Activated CD4-positive, alpha-beta T cell treated with anti-CD3 and anti-CD28 coated beads, Interleukin-2, amount 10 ng/mL, durations not matched to agents 7 days and 5 days (primary cell): ENCODE results near the gene TMBIM6. TPM values are rescaled to one million over a fixed set of nuclear protein-coding genes. Genes with fewer than 3 reads are reported as not detected.

ENCODE experiments used
- CTCF ChIA-PET: fragments of 350-600 bp; sonication (Branson Sonifier 250); formaldehyde crosslinking; loops from one replicate; lab custom pipeline; 2021; ENCODE audit warnings: antibody characterized with exemption; lab: Charles Lee
- POLR2A ChIA-PET: fragments of 350-600 bp; sonication (Branson Sonifier 250); formaldehyde crosslinking; loops from one replicate; lab custom pipeline; 2021; ENCODE audit warnings: antibody characterized with exemption; lab: Charles Lee
- DNase-seq: peaks from one replicate; pipeline ENCODE4 v3.0.0-alpha.2; 2020
- H3K27ac Mint-ChIP-seq: one replicate; pipeline ENCODE4 v1.8.0; 2021; ENCODE audit warnings: mild to moderate bottlenecking, moderate library complexity, mixed read lengths
- H3K27me3 Mint-ChIP-seq: one replicate; pipeline ENCODE4 v1.8.0; 2021; ENCODE audit warnings: mixed read lengths
- H3K36me3 Mint-ChIP-seq: one replicate; pipeline ENCODE4 v1.8.0; 2021; ENCODE audit warnings: low read depth, mixed read lengths
- H3K4me1 Mint-ChIP-seq: one replicate; pipeline ENCODE4 v1.8.0; 2021; ENCODE audit warnings: mixed read lengths
- H3K4me3 Mint-ChIP-seq: one replicate; pipeline ENCODE4 v1.8.0; 2021; ENCODE audit warnings: mild to moderate bottlenecking, moderate library complexity, mixed read lengths
- H3K9me3 Mint-ChIP-seq: one replicate; pipeline ENCODE4 v1.8.0; 2021; ENCODE audit warnings: mixed read lengths
- total RNA-seq, 2 experiments: library from RNA; stranded (reverse); gene quantifications; one replicate each; pipeline ENCODE4 v1.2.3, GENCODE V29; 2021

The TMBIM6 gene
- total RNA-seq, 2 experiments from 2014 or later: 426 to 442 TPM

GRCh38 chr12:49803693-49804450, 62.5 kb downstream of the TMBIM6 start:
- no peak for DNase-seq
- Mint-ChIP-seq H3K4me3 (no peak overlapping the region), H3K27ac (no peak overlapping the region), H3K27me3 (no peaks in the 10 kb centered on the region), H3K9me3 (no peaks in the 10 kb centered on the region), H3K4me1 (no peaks in the 10 kb centered on the region), H3K36me3 (no peaks in the 10 kb centered on the region)
- ChIA-PET POLR2A (no interaction called here), CTCF (interaction anchor here (0.6 to 1.3 kb wide), 4 partner anchors 21 to 815 kb away, joined by 3 read pairs; no protein-coding TSS in a partner anchor)

GRCh38 chr12:49804821-49805220, 63.5 kb downstream of the TMBIM6 start:
- no peaks in the 10 kb centered on the region for H3K36me3 Mint-ChIP-seq
- ChIA-PET POLR2A (no interaction called here), CTCF (interaction anchor here (0.6 to 1.4 kb wide), 7 partner anchors 9 to 816 kb away, joined by 3 to 4 read pairs (median 3); partner anchors contain the start of gene TMBIM6)
- H3K27me3 Mint-ChIP-seq: no peaks in the 10 kb centered on the region
- H3K9me3 Mint-ChIP-seq: no peaks in the 10 kb centered on the region
- H3K27ac Mint-ChIP-seq: no peak overlapping the region
- no peaks in the 10 kb centered on the region for H3K4me1 Mint-ChIP-seq
- DNase-seq: no peak
- H3K4me3 Mint-ChIP-seq: no peak overlapping the region

DNA sequence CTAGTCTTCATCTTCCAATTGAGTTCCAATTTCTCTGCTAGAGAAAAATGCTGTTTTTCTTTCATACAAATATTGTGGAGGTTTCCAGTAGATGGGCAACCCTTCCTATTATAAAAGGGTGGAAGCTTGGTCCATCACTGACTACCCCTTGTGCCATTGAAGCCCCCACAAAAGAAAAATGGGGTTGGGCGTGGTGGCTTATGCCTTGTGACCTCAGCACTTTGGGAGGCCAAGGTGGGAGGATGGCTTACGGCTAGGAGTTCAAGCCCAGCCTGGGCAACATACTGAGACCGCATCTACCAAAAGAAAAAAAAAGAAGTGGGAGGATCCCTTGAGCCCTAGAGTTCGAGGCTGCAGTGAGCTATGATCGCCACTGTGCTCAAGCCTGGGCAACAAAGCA, 64.1 kb downstream of the TMBIM6 start:
- ChIA-PET POLR2A (interaction anchor here (0.7 kb wide), 1 partner anchor 24 kb away, joined by 6 read pairs; no protein-coding TSS in a partner anchor), CTCF (interaction anchor here (0.6 to 1.4 kb wide), 4 partner anchors 10 to 219 kb away, joined by 3 to 4 read pairs (median 3); partner anchors contain the start of gene TMBIM6)
- Mint-ChIP-seq H3K4me3 (no peak overlapping the region), H3K4me1 (no peaks in the 10 kb centered on the region), H3K27me3 (no peaks in the 10 kb centered on the region), H3K9me3 (no peaks in the 10 kb centered on the region), H3K27ac (no peak overlapping the region), H3K36me3 (no peaks in the 10 kb centered on the region)
- DNase-seq: no peak

DNA sequence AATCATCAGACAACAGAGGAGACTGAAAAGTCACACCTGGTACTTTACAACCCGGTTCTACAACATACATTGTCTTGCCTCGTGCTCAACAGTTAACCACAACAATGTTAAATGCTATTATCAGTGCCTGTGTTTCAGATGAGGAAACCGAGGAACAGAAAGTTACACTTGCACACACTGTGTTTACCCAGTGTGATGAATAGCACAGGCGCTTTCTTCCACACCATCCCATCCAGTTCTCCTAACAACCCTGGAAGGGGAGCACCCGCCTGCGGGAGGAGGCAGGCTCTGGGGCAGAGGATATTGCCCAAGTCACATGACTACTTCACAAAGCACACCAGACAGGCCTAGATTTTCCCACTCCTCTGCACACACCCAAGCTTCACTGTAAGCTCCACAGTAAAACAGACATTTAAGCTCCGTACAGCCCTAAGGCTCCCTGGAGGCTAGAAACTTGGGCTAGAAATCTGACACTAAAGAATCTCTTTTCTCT, 65.0 kb downstream of the TMBIM6 start:
- ChIA-PET POLR2A (interaction anchor here (0.7 kb wide), 1 partner anchor 23 kb away, joined by 6 read pairs; no protein-coding TSS in a partner anchor), CTCF (interaction anchor here (0.8 kb wide), 1 partner anchor 58 kb away, joined by 4 read pairs; no protein-coding TSS in a partner anchor)
- no peak overlapping the region for H3K27ac Mint-ChIP-seq
- H3K27me3 Mint-ChIP-seq: no peaks in the 10 kb centered on the region
- H3K9me3 Mint-ChIP-seq: no peaks in the 10 kb centered on the region
- H3K36me3 Mint-ChIP-seq: no peaks in the 10 kb centered on the region
- no peaks in the 10 kb centered on the region for H3K4me1 Mint-ChIP-seq
- no peak overlapping the region for H3K4me3 Mint-ChIP-seq
- no peak for DNase-seq

GRCh38 chr12:49806877-49807276, 65.5 kb downstream of the TMBIM6 start:
- H3K4me3 Mint-ChIP-seq: no peak overlapping the region
- ChIA-PET CTCF (interaction anchor here (0.6 to 0.8 kb wide), 2 partner anchors 58 to 227 kb away, joined by 3 to 4 read pairs; no protein-coding TSS in a partner anchor), POLR2A (no interaction called here)
- H3K27ac Mint-ChIP-seq: no peak overlapping the region
- H3K9me3 Mint-ChIP-seq: no peaks in the 10 kb centered on the region
- H3K36me3 Mint-ChIP-seq: no peaks in the 10 kb centered on the region
- peaks cover 2% of the 10 kb centered on the region for H3K4me1 Mint-ChIP-seq
- no peaks in the 10 kb centered on the region for H3K27me3 Mint-ChIP-seq
- no peak for DNase-seq

GRCh38 chr12:49807991-49808580, 66.7 kb downstream of the TMBIM6 start:
- Mint-ChIP-seq H3K4me3 (no peak overlapping the region), H3K9me3 (no peaks in the 10 kb centered on the region), H3K27me3 (no peaks in the 10 kb centered on the region), H3K36me3 (no peaks in the 10 kb centered on the region), H3K27ac (no peak overlapping the region), H3K4me1 (peaks cover 4% of the 10 kb centered on the region)
- POLR2A ChIA-PET: no interaction called here
- DNase-seq: no peak
- CTCF ChIA-PET: interaction anchor here (1.5 to 1.6 kb wide), 2 partner anchors 8 to 37 kb away, joined by 3 to 4 read pairs; no protein-coding TSS in a partner anchor

- no peaks in the 10 kb centered on the region for H3K9me3 Mint-ChIP-seq
- no peak overlapping the region for H3K27ac Mint-ChIP-seq
- DNase-seq: no peak
- no peak overlapping the region for H3K4me3 Mint-ChIP-seq
- CTCF ChIA-PET: interaction anchor here (1.5 to 1.6 kb wide), 2 partner anchors 8 to 38 kb away, joined by 3 to 4 read pairs; no protein-coding TSS in a partner anchor
- no peaks in the 10 kb centered on the region for H3K27me3 Mint-ChIP-seq
- POLR2A ChIA-PET: no interaction called here
- no peaks in the 10 kb centered on the region for H3K36me3 Mint-ChIP-seq
- peaks cover 4% of the 10 kb centered on the region for H3K4me1 Mint-ChIP-seq
Observed at GRCh38 chr12:49808686-49809380, 67.5 kb downstream of the TMBIM6 start.

GRCh38 chr12:49809381-49809905, 68.1 kb downstream of the TMBIM6 start:
- ChIA-PET CTCF (interaction anchor here (1.6 kb wide), 1 partner anchor 9 kb away, joined by 4 read pairs; no protein-coding TSS in a partner anchor), POLR2A (no interaction called here)
- Mint-ChIP-seq H3K9me3 (no peaks in the 10 kb centered on the region), H3K27ac (no peak overlapping the region), H3K27me3 (no peaks in the 10 kb centered on the region), H3K4me3 (no peak overlapping the region), H3K36me3 (no peaks in the 10 kb centered on the region), H3K4me1 (peaks cover 4% of the 10 kb centered on the region)
- no peak for DNase-seq

- no peak overlapping the region for H3K27ac Mint-ChIP-seq
- H3K9me3 Mint-ChIP-seq: no peaks in the 10 kb centered on the region
- no peaks in the 10 kb centered on the region for H3K36me3 Mint-ChIP-seq
- no peak for DNase-seq
- no peak overlapping the region for H3K4me3 Mint-ChIP-seq
- ChIA-PET POLR2A (no interaction called here), CTCF (no interaction called here)
- H3K27me3 Mint-ChIP-seq: no peaks in the 10 kb centered on the region
- peaks cover 4% of the 10 kb centered on the region for H3K4me1 Mint-ChIP-seq
Observed at GRCh38 chr12:49809906-49810389, 68.6 kb downstream of the TMBIM6 start.

DNA sequence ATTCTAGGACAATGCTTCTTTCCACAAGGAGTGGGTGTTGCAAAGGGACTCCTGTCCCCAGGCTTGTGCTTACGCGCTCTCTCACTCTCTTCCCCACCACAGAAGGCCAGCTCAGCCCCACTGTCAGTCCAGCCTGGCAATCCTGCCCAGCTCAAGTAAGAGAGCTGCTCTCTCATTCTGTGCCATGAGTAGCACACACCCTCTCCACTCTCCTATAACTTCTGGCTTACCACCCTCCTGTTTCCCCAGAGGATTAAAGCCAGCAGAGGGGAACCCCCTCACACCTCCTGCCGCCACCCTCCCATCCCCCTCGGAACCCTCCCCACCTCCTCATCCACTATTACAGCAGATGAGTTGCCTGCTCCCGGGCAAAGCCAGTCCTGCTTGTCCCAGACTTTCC, 69.8 kb downstream of the TMBIM6 start:
- H3K27ac Mint-ChIP-seq: no peak overlapping the region
- no peak for DNase-seq
- peaks cover 6% of the 10 kb centered on the region for H3K4me1 Mint-ChIP-seq
- no peak overlapping the region for H3K4me3 Mint-ChIP-seq
- ChIA-PET CTCF (interaction anchor here (0.6 to 1.3 kb wide), 2 partner anchors 33 to 1658 kb away, joined by 3 read pairs; no protein-coding TSS in a partner anchor), POLR2A (no interaction called here)
- no peaks in the 10 kb centered on the region for H3K27me3 Mint-ChIP-seq
- no peaks in the 10 kb centered on the region for H3K36me3 Mint-ChIP-seq
- H3K9me3 Mint-ChIP-seq: no peaks in the 10 kb centered on the region

DNA sequence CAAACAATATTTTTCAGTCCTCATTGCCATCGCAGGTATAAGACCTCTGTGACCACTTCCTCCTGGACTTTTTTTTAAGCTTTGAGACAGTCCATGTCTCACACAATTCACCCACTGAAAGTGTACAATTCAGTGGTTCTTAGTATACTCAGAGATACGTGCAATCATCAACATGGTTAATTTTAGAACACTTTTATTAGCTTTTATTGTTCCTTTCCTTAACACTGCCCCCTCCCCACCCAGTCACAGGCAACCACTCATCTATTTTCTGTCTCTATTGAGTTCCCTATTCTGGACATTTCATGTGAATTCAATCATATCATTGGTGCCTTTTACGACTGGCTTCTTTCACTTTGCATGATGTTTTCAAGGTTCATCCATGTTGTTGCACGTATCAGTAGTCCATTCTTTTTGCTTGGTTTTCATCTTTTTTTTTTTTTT, 70.6 kb downstream of the TMBIM6 start:
- Mint-ChIP-seq H3K9me3 (no peaks in the 10 kb centered on the region), H3K27ac (no peak overlapping the region), H3K27me3 (no peaks in the 10 kb centered on the region), H3K4me3 (no peak overlapping the region), H3K36me3 (no peaks in the 10 kb centered on the region), H3K4me1 (peaks cover 6% of the 10 kb centered on the region)
- no peak for DNase-seq
- CTCF ChIA-PET: no interaction called here
- POLR2A ChIA-PET: no interaction called here

DNA sequence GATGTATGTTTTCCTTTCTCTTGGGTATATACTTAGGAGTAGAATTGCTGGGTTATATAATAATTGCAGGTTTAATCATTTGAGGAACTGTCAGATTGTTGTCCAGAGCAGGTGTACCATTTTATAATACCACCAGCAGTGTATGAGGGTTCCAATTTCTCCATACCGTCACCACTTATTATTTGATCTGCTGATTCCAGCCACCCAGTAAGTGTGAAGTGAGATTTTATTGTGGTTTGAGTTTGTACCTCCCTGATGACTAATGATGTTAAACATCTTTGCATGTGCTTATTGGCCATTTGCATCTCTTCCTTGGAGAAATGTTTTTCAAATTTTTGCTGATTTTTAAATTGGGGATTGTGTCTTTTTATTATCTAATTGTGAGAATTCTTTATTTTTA, 71.8 kb downstream of the TMBIM6 start:
- no peaks in the 10 kb centered on the region for H3K36me3 Mint-ChIP-seq
- no peak for DNase-seq
- H3K4me1 Mint-ChIP-seq: peaks cover 6% of the 10 kb centered on the region
- POLR2A ChIA-PET: no interaction called here
- H3K9me3 Mint-ChIP-seq: no peaks in the 10 kb centered on the region
- CTCF ChIA-PET: no interaction called here
- no peak overlapping the region for H3K27ac Mint-ChIP-seq
- H3K27me3 Mint-ChIP-seq: no peaks in the 10 kb centered on the region
- H3K4me3 Mint-ChIP-seq: no peak overlapping the region
